HG03520 (cell line): ENCODE measurements around the gene JPT2.

Source experiments
- ATAC-seq: cut with Tn5 transposase; IDR thresholded peaks from one replicate; pipeline ENCODE4 v1.9.1; 2021; ENCODE audit warnings: mild to moderate bottlenecking, moderate library complexity; ENCODE audit not compliant: unreplicated experiment

JPT2 gene

GRCh38 chr16:1749152-1750117, 71.4 kb downstream of the JPT2 start:
- ATAC-seq, result no peak
